Keratinocyte (primary cell): ENCODE results near the gene HDAC9. TPM values are rescaled to one million over a fixed set of nuclear protein-coding genes. Genes with fewer than 3 reads are reported as not detected.

Source experiments
- DNase-seq: peaks from one replicate; pipeline ENCODE4 v3.0.0-alpha.2; 2011; ENCODE audit warnings: low read depth, missing footprints, low spot score
- FAIRE-seq: peaks from 2 replicates; lab custom pipeline; 2011; peaks lifted over from hg19 to GRCh38; lab: Jason Lieb, UNC
- H2AFZ ChIP-seq: 2 replicates; pipeline ENCODE4 v1.6.0; 2012; ENCODE audit warnings: low read length, control low read depth, inconsistent platforms; ENCODE audit not compliant: control insufficient read depth
- H3K27ac ChIP-seq: 2 replicates; pipeline ENCODE4 v1.5.1; 2011; ENCODE audit warnings: low read length; ENCODE audit not compliant: control insufficient read depth, insufficient read depth
- H3K27me3 ChIP-seq: 3 replicates; pipeline ENCODE4 v1.6.0; 2011; ENCODE audit warnings: low read length; ENCODE audit not compliant: control insufficient read depth, insufficient read depth; ENCODE audit errors: extremely low read depth
- H3K36me3 ChIP-seq, 2 experiments: 2 replicates in 1 of 2; 3 replicates in 1 of 2; pipeline ENCODE4 v1.5.1; 2011; ENCODE audit warnings: low read length in 2 of 2, mild to moderate bottlenecking in 1 of 2; ENCODE audit not compliant: control insufficient read depth in 2 of 2, insufficient read depth in 2 of 2; ENCODE audit errors: extremely low read depth in 1 of 2
- H3K4me1 ChIP-seq: 3 replicates; pipeline ENCODE4 v1.5.1; 2011; ENCODE audit warnings: low read length; ENCODE audit not compliant: control insufficient read depth, insufficient read depth; ENCODE audit errors: extremely low read depth
- H3K4me2 ChIP-seq: 3 replicates; pipeline ENCODE4 v1.6.0; 2011; ENCODE audit warnings: low read depth, low read length; ENCODE audit not compliant: control insufficient read depth, insufficient read depth; ENCODE audit errors: extremely low read depth
- H3K4me3 ChIP-seq, 3 experiments: fragments of 200-600 bp in 1 of 3; sonication (generic) in 1 of 3; 2 replicates in 2 of 3; 3 replicates in 1 of 3; pipeline ENCODE4 v1.5.1; 2011 to 2016; ENCODE audit warnings: low read length in 3 of 3, mild to moderate bottlenecking in 3 of 3, control low read depth in 2 of 3, inconsistent platforms in 1 of 3, low read depth in 1 of 3, mixed read lengths in 1 of 3, mixed run types in 1 of 3, moderate library complexity in 1 of 3; ENCODE audit not compliant: control insufficient read depth in 2 of 3, insufficient read depth in 2 of 3; ENCODE audit errors: extremely low read depth in 1 of 3
- H3K79me2 ChIP-seq: 2 replicates; pipeline ENCODE4 v1.6.0; 2012; ENCODE audit warnings: low read length; ENCODE audit not compliant: control insufficient read depth, insufficient read depth
- H3K9ac ChIP-seq: 3 replicates; pipeline ENCODE4 v1.6.0; 2011; ENCODE audit warnings: low read length; ENCODE audit not compliant: control insufficient read depth, insufficient read depth; ENCODE audit errors: extremely low read depth
- H3K9me1 ChIP-seq: 3 replicates; pipeline ENCODE4 v1.6.0; 2011; ENCODE audit warnings: low read length; ENCODE audit not compliant: control insufficient read depth, insufficient read depth; ENCODE audit errors: extremely low read depth
- H3K9me3 ChIP-seq: 2 replicates; pipeline ENCODE4 v1.5.1; 2012; ENCODE audit warnings: low read depth, low read length; ENCODE audit not compliant: control insufficient read depth
- H4K20me1 ChIP-seq: 3 replicates; pipeline ENCODE4 v1.6.0; 2011; ENCODE audit warnings: low read length; ENCODE audit not compliant: control insufficient read depth, insufficient read depth; ENCODE audit errors: extremely low read depth
- CTCF ChIP-seq, 3 experiments: IDR thresholded peaks in 1 of 3; conservative IDR thresholded peaks in 1 of 3; optimal IDR thresholded peaks in 1 of 3; 2 replicates in 2 of 3; 3 replicates in 1 of 3; pipeline versions ENCODE3 to v1.5.1; 2011; ENCODE audit warnings: low read length in 3 of 3, mild to moderate bottlenecking in 3 of 3, moderate library complexity in 2 of 3, control low read depth in 1 of 3, inconsistent platforms in 1 of 3; ENCODE audit not compliant: insufficient read depth in 2 of 3; ENCODE audit errors: extremely low read depth in 1 of 3
- EZH2 ChIP-seq: IDR thresholded peaks from one replicate; pipeline ENCODE4 v1.6.1; 2012; ENCODE audit warnings: inconsistent platforms, mild to moderate bottlenecking, low read length, moderate library complexity
- dilution Hi-C: fragments of 300-500 bp; cut with MboI; formaldehyde crosslinking; loops from one replicate; pipeline ENCODE4 v1.7.0; 2020; ENCODE audit warnings: low sequenced_read_pairs; ENCODE audit not compliant: extremely low pct_ligation_motif_present
- polyA plus RNA-seq, 5 experiments: library from polyadenylated mRNA; depleted of rRNA in 3 of 5; stranded (reverse) in 3 of 5; stranded (forward) in 1 of 5; unstranded in 1 of 5; fragments of >200 nt; gene quantifications; 1 replicate in 1 of 5; 2 replicates in 3 of 5; 3 replicates in 1 of 5; pipeline versions ENCODE4 v1.2.1 to v1.2.3, GENCODE V29; 2011 to 2012; ENCODE audit warnings: missing spikeins in 2 of 5, low read depth in 1 of 5, low replicate concordance in 1 of 5

HDAC9 gene
- polyA plus RNA-seq, 1 donor (not counting 4 experiments of a cell fraction or from before 2014, with no cell fraction given) = 24.6 TPM

DNA sequence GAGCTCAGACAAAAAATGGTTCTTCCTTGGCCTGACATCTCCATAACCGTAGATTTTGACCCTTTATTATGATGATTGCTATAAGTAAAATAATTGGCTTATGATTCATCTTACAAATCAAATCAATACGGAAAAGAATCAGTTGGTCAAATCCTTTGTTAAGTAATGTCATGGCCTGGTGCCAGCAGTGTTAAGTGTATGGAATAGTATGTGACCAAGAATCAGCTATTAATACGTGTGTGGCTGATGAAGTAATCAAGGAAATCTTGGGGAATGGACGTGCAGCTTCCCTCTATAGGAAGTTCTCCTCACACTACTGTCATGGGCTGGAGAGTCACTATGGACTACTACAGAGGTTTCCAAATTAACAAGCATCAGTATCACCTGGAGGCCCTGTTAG, 391.3 kb downstream of the HDAC9 start:
- dilution Hi-C loops = no loop called here
- Histone ChIP-seq H3K4me1 (peaks cover 5% of the 10 kb centered on the region), H3K9ac (no peak overlapping the region), H3K9me1 (no peaks in the 10 kb centered on the region), H3K4me2 (no peak overlapping the region), H3K36me3 (no peaks in the 10 kb centered on the region), H3K9me3 (no peaks in the 10 kb centered on the region), H4K20me1 (no peaks in the 10 kb centered on the region), H3K4me3 (no peak overlapping the region), H2AFZ (no peak overlapping the region), H3K27me3 (no peaks in the 10 kb centered on the region), H3K27ac (no peak overlapping the region), H3K79me2 (no peaks in the 10 kb centered on the region)
- DNase-seq = no peak
- TF ChIP-seq EZH2 = no peak
- no peak for TF ChIP-seq CTCF (optimal IDR thresholded peaks at IDR 0.05 in 1 of 3, IDR thresholded peaks at IDR 0.05 in 1 of 3, conservative IDR thresholded peaks at IDR 0.05 in 1 of 3; ENCODE audit: extremely low read depth in 1 of 3, insufficient read depth in 2 of 3, low read length in 3 of 3)
- FAIRE-seq = no peak

DNA sequence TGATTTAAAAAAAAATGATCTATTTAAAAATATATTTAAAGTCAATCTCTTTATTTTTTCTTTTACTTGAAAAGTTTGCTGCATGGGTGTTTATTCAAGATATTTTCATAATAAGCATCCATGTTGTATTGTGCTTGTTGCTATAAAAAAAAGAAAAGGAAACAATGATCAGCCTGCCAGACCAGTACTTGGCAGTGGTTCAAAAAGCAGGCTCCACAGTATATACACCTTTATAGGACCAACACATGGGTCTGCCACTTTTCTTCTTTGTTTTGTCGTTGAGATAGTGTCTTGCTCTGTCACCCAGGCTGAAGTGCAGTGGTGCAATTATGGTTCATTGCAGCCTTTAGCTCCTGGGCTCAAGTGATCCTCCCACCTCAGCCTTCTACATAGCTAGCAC, 393.9 kb downstream of the HDAC9 start:
- FAIRE-seq = no peak
- no peak for DNase-seq
- no peak overlapping the region for H3K27ac ChIP-seq

More for the DNA sequence above, 393.9 kb downstream of the HDAC9 start:
- peaks cover 17% of the 10 kb centered on the region for H3K4me1 ChIP-seq
- H4K20me1 ChIP-seq = no peaks in the 10 kb centered on the region
- no peak overlapping the region for H3K4me3 ChIP-seq
- no peaks in the 10 kb centered on the region for H3K79me2 ChIP-seq
- TF ChIP-seq EZH2 = no peak
- no peak for TF ChIP-seq CTCF (optimal IDR thresholded peaks at IDR 0.05 in 1 of 3, IDR thresholded peaks at IDR 0.05 in 1 of 3, conservative IDR thresholded peaks at IDR 0.05 in 1 of 3; ENCODE audit: extremely low read depth in 1 of 3, insufficient read depth in 2 of 3, low read length in 3 of 3)
- dilution Hi-C loops = no loop called here
- H3K27me3 ChIP-seq = no peaks in the 10 kb centered on the region
- H3K9me1 ChIP-seq = no peaks in the 10 kb centered on the region
- H3K9ac ChIP-seq = no peak overlapping the region
- no peaks in the 10 kb centered on the region for H3K36me3 ChIP-seq
- H3K9me3 ChIP-seq = no peaks in the 10 kb centered on the region
- no peak overlapping the region for H2AFZ ChIP-seq
- no peak overlapping the region for H3K4me2 ChIP-seq
